Fibroblast of mammary gland (primary cell): ENCODE results near the gene FHIT.

Experiments used
- DNase-seq: peaks from one replicate; pipeline ENCODE4 v3.0.0-alpha.2; 2010; ENCODE audit warnings: low read depth
- H3K4me3 ChIP-seq: 2 replicates; pipeline ENCODE4 v1.5.1; 2011; ENCODE audit warnings: low read depth, mild to moderate bottlenecking, low read length, moderate library complexity; ENCODE audit not compliant: control insufficient read depth
- CTCF ChIP-seq: conservative IDR thresholded peaks from 2 replicates; pipeline ENCODE4 v1.5.1; 2011; ENCODE audit warnings: low read depth, low read length, inconsistent platforms; ENCODE audit not compliant: control insufficient read depth, insufficient read depth

FHIT gene

GRCh38 chr3:60424942-60425341 is 826.3 kb downstream of the FHIT start:
- no peak overlapping the region for H3K4me3 ChIP-seq
- no peak for DNase-seq
- no peak for TF ChIP-seq CTCF

- TF ChIP-seq CTCF = no peak
- no peak for DNase-seq
- H3K4me3 ChIP-seq = no peak overlapping the region
Observed at GRCh38 chr3:60424034-60424433, 827.2 kb downstream of the FHIT start.

- no peak overlapping the region for H3K4me3 ChIP-seq
- no peak for TF ChIP-seq CTCF
- no peak for DNase-seq
Observed at GRCh38 chr3:60423556-60423955, 827.7 kb downstream of the FHIT start.

- no peak overlapping the region for H3K4me3 ChIP-seq
- TF ChIP-seq CTCF = no peak
- no peak for DNase-seq
Observed at GRCh38 chr3:60421749-60422446, 829.4 kb downstream of the FHIT start.

GRCh38 chr3:60417576-60417975 is 833.7 kb downstream of the FHIT start:
- TF ChIP-seq CTCF = no peak
- no peak overlapping the region for H3K4me3 ChIP-seq

GRCh38 chr3:60414011-60414410 is 837.2 kb downstream of the FHIT start:
- no peak for DNase-seq
- no peak for TF ChIP-seq CTCF
- no peak overlapping the region for H3K4me3 ChIP-seq

More at GRCh38 chr3:60417576-60417975, 833.7 kb downstream of the FHIT start:
- DNase-seq = no peak

- no peak overlapping the region for H3K4me3 ChIP-seq
- DNase-seq = no peak
- no peak for TF ChIP-seq CTCF
Observed at GRCh38 chr3:60413551-60413950, 837.7 kb downstream of the FHIT start.
